ENCODE measurements around the gene ZNF630.
"Not testable (repeated sequence)": the region's sequence is repeated elsewhere in the genome, so short reads cannot be mapped to it uniquely, and the experiment has no call there.

DNA sequence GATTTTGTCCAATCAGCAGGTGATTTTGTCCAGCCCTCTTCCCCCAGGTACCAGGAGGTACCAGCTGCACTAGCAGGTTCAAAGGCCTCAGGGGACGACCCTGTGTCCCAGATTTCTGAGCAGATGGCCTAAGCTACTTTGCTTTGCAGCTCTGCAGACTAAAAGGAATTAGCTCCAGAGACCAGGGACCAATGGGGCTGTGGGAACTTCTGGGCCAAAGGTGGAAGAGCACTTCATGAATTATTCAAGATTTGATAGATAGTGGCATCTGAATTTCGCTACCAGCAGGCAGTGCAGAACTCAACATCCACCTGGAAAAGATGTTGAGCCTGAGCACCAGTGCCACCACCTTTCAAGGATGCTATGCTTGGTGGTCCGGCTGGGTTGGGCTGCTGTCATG, 21.1 kb upstream of the ZNF630 start:
- TF ChIP-seq POLR2A, EP300 (IDR thresholded peaks at IDR 0.05): not testable (repeated sequence)
- TF ChIP-seq, protein P1, sequence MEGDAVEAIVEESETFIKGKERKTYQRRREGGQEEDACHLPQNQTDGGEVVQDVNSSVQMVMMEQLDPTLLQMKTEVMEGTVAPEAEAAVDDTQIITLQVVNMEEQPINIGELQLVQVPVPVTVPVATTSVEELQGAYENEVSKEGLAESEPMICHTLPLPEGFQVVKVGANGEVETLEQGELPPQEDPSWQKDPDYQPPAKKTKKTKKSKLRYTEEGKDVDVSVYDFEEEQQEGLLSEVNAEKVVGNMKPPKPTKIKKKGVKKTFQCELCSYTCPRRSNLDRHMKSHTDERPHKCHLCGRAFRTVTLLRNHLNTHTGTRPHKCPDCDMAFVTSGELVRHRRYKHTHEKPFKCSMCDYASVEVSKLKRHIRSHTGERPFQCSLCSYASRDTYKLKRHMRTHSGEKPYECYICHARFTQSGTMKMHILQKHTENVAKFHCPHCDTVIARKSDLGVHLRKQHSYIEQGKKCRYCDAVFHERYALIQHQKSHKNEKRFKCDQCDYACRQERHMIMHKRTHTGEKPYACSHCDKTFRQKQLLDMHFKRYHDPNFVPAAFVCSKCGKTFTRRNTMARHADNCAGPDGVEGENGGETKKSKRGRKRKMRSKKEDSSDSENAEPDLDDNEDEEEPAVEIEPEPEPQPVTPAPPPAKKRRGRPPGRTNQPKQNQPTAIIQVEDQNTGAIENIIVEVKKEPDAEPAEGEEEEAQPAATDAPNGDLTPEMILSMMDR (IDR thresholded peaks at IDR 0.05): not testable (repeated sequence)
